Suprapubic skin (tissue), 4 donors: ENCODE measurements around the gene EXTL2. TPM values are rescaled to one million over a fixed set of nuclear protein-coding genes. Genes with fewer than 3 reads are reported as not detected.

ENCODE experiments used
- DNase-seq, 2 donors: peaks; one replicate each; pipeline ENCODE4 v3.0.0-alpha.2; 2019; ENCODE audit warnings: low spot score in 2 of 2
- H3K27ac ChIP-seq: fragments of 200-600 bp; sonication (generic); one replicate; pipeline ENCODE4 v1.5.1; 2019
- H3K27me3 ChIP-seq: fragments of 200-600 bp; sonication (generic); one replicate; pipeline ENCODE4 v1.5.1; 2019
- H3K36me3 ChIP-seq: fragments of 200-600 bp; sonication (generic); one replicate; pipeline ENCODE4 v1.5.1; 2019
- H3K4me1 ChIP-seq: fragments of 200-600 bp; sonication (generic); one replicate; pipeline ENCODE4 v1.5.1; 2019
- H3K4me3 ChIP-seq: fragments of 200-600 bp; sonication (generic); one replicate; pipeline ENCODE4 v1.5.1; 2019; ENCODE audit warnings: mild to moderate bottlenecking
- H3K9me3 ChIP-seq: fragments of 200-600 bp; sonication (generic); one replicate; pipeline ENCODE4 v1.5.1; 2019
- EP300 ChIP-seq: sonication (generic); formaldehyde crosslinking; IDR thresholded peaks from one replicate; pipeline ENCODE4 v1.6.1; 2017; ENCODE audit warnings: antibody characterized with exemption
- POLR2A ChIP-seq, 2 donors: fragments of 450-650 bp; IDR thresholded peaks; one replicate each; pipeline ENCODE4 v1.6.1; 2017; ENCODE audit warnings: antibody characterized with exemption in 2 of 2, mild to moderate bottlenecking in 2 of 2, moderate library complexity in 2 of 2
- POLR2AphosphoS5 ChIP-seq, 3 donors: sonication (generic); formaldehyde crosslinking; IDR thresholded peaks; one replicate each; pipeline ENCODE4 v1.6.1; 2017; ENCODE audit warnings: antibody characterized with exemption in 3 of 3
- WGBS: methylation state at CpG from one replicate; pipeline ENCODE4 v1.1.5; 2018; 5-methylcytosine and 5-hydroxymethylcytosine counted together
- total RNA-seq, 4 donors: library from RNA; depleted of rRNA; stranded (reverse); fragments of >200 nt; gene quantifications; one replicate each; pipeline ENCODE4 v1.1.0, GENCODE V29; 2016
- TF ChIP-seq, protein P1 (sequence below), 2 donors: fragments of 200-600 bp in 1 of 2; fragments of 450-650 bp in 1 of 2; sonication (generic) in 1 of 2; IDR thresholded peaks; one replicate each; pipeline ENCODE4 v1.5.1; 2016 to 2019; ENCODE audit warnings: antibody characterized with exemption in 2 of 2, mild to moderate bottlenecking in 1 of 2, moderate library complexity in 1 of 2

Gene EXTL2, protein sequence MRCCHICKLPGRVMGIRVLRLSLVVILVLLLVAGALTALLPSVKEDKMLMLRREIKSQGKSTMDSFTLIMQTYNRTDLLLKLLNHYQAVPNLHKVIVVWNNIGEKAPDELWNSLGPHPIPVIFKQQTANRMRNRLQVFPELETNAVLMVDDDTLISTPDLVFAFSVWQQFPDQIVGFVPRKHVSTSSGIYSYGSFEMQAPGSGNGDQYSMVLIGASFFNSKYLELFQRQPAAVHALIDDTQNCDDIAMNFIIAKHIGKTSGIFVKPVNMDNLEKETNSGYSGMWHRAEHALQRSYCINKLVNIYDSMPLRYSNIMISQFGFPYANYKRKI
- 1 to 10 TPM; 3.8 to 5.9 (median 5.0) TPM for total RNA-seq

DNA sequence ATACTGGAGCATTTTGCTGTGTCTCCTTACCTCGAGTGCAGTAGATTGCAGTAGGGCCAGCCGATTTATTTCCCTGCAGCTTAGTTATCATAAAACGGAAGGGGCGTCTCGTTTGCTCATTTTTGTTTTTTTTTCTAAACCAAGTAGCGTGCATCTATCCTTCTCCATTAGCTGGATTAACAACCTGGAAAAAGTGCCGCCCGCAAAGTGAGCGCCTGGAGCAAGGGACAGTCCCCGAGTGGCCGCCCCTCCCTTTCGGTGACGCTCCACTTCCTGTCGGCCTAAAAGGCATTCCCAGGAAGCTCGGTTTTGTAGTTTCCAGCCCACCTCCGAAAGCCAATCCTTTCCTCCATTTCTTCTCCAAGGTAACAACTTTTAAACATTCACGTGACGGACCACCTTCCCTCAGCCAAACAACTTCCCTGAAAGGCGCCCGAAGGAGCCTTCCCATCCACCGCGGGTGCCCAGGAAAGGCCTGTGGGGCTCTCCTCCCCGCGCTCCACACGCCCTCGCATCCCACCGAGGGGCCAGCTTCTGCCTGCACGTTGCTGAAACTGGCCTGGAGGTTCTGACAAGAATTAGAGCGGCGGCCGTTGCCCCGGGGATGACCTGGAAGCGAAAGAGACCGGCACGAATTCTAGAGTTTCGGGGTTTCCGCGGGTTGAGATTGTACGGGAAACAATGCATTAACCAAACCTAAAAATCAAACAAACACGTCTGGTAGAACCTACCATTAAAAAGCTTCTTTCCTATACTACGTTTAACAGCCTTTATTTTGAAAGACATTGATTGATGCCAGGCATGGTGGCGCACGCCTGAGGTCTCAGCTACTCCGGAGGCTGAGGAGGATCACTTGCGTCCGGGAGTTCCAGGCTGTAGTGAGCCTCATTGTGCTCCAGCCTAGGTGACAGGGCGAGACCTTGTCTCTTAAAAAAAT, at the start of gene EXTL2:
Gene EXTL2, minus strand, starts transcription at position 240 of the 937 bp plus-strand sequence. CDS start 6,085 bp downstream, outside the sequence.
- H3K9me3 ChIP-seq, result no peaks in the 10 kb centered on the region
- DNase-seq, result peak; percentile 91

DNA sequence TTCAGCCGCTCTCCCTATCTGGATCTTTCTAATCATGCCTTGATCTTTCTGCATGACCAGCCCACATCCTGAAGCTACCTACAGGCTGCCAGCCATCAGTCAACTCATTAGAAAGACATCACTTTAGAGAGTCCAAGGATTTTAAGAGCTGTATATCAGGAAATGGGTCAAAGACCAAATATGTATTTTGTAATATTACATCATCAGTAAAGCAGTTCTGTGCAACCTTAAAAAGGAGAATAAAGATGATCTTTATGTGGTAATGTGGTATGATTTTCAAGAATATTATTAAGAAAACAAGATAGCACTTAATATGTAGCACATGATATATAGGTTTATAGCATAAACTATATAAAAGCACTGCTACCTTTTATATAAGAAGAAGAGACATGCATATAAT, 48.9 kb upstream of the EXTL2 start:
- WGBS, result 92% methylated on average over 1 of the region's 1 CpG
- H3K27ac ChIP-seq, result no peak overlapping the region
- no peaks in the 10 kb centered on the region for H3K27me3 ChIP-seq
- TF ChIP-seq POLR2A (IDR thresholded peaks at IDR 0.05) (no peak), POLR2AphosphoS5 (IDR thresholded peaks at IDR 0.05) (no peak)
- TF ChIP-seq, protein P1, sequence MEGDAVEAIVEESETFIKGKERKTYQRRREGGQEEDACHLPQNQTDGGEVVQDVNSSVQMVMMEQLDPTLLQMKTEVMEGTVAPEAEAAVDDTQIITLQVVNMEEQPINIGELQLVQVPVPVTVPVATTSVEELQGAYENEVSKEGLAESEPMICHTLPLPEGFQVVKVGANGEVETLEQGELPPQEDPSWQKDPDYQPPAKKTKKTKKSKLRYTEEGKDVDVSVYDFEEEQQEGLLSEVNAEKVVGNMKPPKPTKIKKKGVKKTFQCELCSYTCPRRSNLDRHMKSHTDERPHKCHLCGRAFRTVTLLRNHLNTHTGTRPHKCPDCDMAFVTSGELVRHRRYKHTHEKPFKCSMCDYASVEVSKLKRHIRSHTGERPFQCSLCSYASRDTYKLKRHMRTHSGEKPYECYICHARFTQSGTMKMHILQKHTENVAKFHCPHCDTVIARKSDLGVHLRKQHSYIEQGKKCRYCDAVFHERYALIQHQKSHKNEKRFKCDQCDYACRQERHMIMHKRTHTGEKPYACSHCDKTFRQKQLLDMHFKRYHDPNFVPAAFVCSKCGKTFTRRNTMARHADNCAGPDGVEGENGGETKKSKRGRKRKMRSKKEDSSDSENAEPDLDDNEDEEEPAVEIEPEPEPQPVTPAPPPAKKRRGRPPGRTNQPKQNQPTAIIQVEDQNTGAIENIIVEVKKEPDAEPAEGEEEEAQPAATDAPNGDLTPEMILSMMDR (IDR thresholded peaks at IDR 0.05), result no peak
- H3K4me1 ChIP-seq, result no peaks in the 10 kb centered on the region
- H3K36me3 ChIP-seq, result peaks cover 19% of the 10 kb centered on the region
- no peak overlapping the region for H3K4me3 ChIP-seq
- no peak for DNase-seq
- H3K9me3 ChIP-seq, result no peaks in the 10 kb centered on the region

More for the DNA sequence above, at the start of gene EXTL2:
- Histone ChIP-seq H3K36me3 (peaks cover 10% of the 10 kb centered on the region), H3K4me3 (peak within 1 kb of the TSS; percentile 87), H3K27me3 (no peaks in the 10 kb centered on the region), H3K4me1 (peaks cover 33% of the 10 kb centered on the region), H3K27ac (peak within 1 kb of the TSS; percentile 96)
- TF ChIP-seq EP300 (no peak), POLR2A (IDR thresholded peaks at IDR 0.05) (no peak), POLR2AphosphoS5 (IDR thresholded peaks at IDR 0.05) (no peak)
- TF ChIP-seq, protein P1 (IDR thresholded peaks at IDR 0.05), result no peak
- under 1% methylated on average over 47 of the region's 47 CpGs for WGBS

DNA sequence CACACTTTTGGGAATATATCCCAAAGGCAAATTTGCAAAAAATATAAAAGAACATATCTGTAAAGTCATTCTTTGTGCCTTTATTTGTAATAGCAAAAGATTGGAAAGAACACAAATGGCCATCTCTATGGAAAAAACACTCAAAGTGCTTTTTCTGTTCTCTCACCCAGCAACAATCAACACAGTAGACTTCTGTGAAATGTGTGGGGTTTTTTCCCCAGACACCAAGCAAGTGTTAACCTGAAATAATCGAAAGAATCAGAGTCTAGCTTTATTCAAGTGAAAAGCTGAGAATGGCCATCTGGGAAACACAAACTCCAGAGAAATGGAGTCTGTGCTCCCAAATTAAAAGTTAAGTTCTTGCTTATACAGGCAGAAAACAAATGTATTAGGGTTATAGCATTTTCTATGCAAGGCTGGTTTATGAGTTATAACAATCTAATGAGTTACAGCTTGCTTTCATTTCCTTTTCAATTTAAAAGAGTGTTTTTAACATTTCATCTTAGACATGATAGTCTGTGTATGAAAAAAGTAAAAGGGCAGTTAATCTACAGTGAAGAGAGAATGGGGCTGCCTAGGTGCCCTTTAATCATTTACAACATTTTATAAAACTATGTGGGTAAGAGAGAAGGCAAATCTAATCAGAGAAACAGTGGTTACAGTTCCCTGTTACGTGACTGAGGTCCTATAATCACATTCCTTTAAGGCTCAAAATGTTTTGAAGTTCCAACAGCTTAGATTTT, 47.8 kb upstream of the EXTL2 start:
- DNase-seq, result no peak
- peaks cover 28% of the 10 kb centered on the region for H3K36me3 ChIP-seq
- no peaks in the 10 kb centered on the region for H3K9me3 ChIP-seq
- TF ChIP-seq POLR2A (IDR thresholded peaks at IDR 0.05) (no peak), POLR2AphosphoS5 (IDR thresholded peaks at IDR 0.05) (no peak)
- TF ChIP-seq, protein P1 (IDR thresholded peaks at IDR 0.05), result no peak
- H3K4me1 ChIP-seq, result no peaks in the 10 kb centered on the region
- no peak overlapping the region for H3K27ac ChIP-seq
- no peaks in the 10 kb centered on the region for H3K27me3 ChIP-seq
- H3K4me3 ChIP-seq, result no peak overlapping the region
- WGBS, result 73% methylated on average over 2 of the region's 2 CpGs

DNA sequence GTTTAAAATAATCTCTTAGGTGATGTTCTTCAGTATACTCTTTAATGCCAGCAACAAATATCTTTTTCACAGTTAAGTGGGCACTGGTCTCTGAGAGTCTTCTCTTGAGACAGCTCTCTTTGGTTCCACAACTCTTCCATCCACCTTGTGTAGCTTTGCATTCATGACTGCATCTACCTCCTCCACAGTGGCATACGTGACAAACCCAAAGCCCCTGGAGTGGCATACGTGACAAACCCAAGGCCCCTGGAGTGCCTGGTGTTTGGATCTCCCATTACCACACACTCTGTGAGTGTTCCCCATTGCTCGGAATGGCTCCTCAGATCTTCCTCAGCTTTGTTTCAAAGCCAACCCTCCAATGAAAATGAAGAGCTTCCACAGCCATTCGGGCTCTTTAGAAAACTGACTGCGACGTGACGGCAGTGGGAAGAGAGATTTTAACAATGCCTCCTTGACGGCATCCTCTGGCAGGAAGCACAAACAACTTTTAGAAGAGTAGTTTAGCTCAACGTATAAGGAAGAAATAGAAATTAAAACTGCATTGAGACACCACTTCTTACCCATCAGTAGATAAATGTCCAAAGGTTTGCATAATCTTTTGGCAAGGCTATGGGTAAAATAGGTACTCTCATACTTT, 47.1 kb upstream of the EXTL2 start:
- Histone ChIP-seq H3K27ac (no peak overlapping the region), H3K9me3 (no peaks in the 10 kb centered on the region), H3K4me1 (no peaks in the 10 kb centered on the region), H3K4me3 (no peak overlapping the region), H3K36me3 (peaks cover 28% of the 10 kb centered on the region), H3K27me3 (no peaks in the 10 kb centered on the region)
- no peak for DNase-seq
- TF ChIP-seq EP300 (no peak), POLR2AphosphoS5 (IDR thresholded peaks at IDR 0.05) (no peak), POLR2A (IDR thresholded peaks at IDR 0.05) (no peak)
- TF ChIP-seq, protein P1 (IDR thresholded peaks at IDR 0.05), result no peak
- 92% methylated on average over 9 of the region's 9 CpGs for WGBS
